Vagina (tissue), 2 donors: ENCODE measurements around the gene FBL. TPM values are rescaled to one million over a fixed set of nuclear protein-coding genes. Genes with fewer than 3 reads are reported as not detected.

ENCODE experiments used
- DNase-seq, 2 donors: peaks; one replicate each; pipeline ENCODE4 v3.0.0-alpha.2; 2017; ENCODE audit errors: extremely low spot score in 2 of 2
- H3K27ac ChIP-seq: fragments of 200-600 bp; sonication (generic); one replicate; pipeline ENCODE4 v1.5.1; 2019
- H3K27me3 ChIP-seq: fragments of 200-600 bp; sonication (generic); one replicate; pipeline ENCODE4 v1.5.1; 2019
- H3K36me3 ChIP-seq, 2 donors: fragments of 200-600 bp; sonication (generic); one replicate each; pipeline ENCODE4 v1.5.1; 2017 to 2019
- H3K4me1 ChIP-seq: fragments of 200-600 bp; sonication (generic); one replicate; pipeline ENCODE4 v1.5.1; 2019
- H3K4me3 ChIP-seq, 2 donors: fragments of 200-600 bp; sonication (generic); 1 replicate in 1 of 2; 2 replicates in 1 of 2; pipeline ENCODE4 v1.5.1; 2016 to 2019
- H3K9me3 ChIP-seq: fragments of 200-600 bp; sonication (generic); one replicate; pipeline ENCODE4 v1.5.1; 2019
- CTCF ChIP-seq, 3 experiments: fragments of 450-650 bp in 2 of 3; fragments of 200-600 bp in 1 of 3; sonication (generic) in 1 of 3; IDR thresholded peaks; one replicate each; pipeline ENCODE4 v1.5.1; 2017 to 2019; ENCODE audit warnings: antibody characterized with exemption in 3 of 3, mild to moderate bottlenecking in 2 of 3, moderate library complexity in 2 of 3
- POLR2A ChIP-seq, 2 donors: fragments of 450-650 bp; IDR thresholded peaks; one replicate each; pipeline ENCODE4 v1.6.1; 2017; ENCODE audit warnings: antibody characterized with exemption in 2 of 2, mild to moderate bottlenecking in 2 of 2, moderate library complexity in 2 of 2
- POLR2AphosphoS5 ChIP-seq, 2 donors: sonication (generic); formaldehyde crosslinking; IDR thresholded peaks; one replicate each; pipeline ENCODE4 v1.9.0; 2017; ENCODE audit warnings: antibody characterized with exemption in 2 of 2, mild to moderate bottlenecking in 2 of 2, low read depth in 1 of 2; ENCODE audit not compliant: insufficient read depth in 1 of 2
- intact Hi-C: fragments of 100-400 bp; cut with DNase I; formaldehyde crosslinking; loops from one replicate; pipeline ENCODE4 v1.15.1; 2023
- total RNA-seq: library from RNA; depleted of rRNA; stranded (reverse); fragments of >200 nt; gene quantifications from one replicate; pipeline ENCODE4 v1.2.3, GENCODE V29; 2016

Gene FBL
- total RNA-seq, 1 donor from 2014 or later = 180 TPM

GRCh38 chr19:39830847-39831246, 15.3 kb downstream of the FBL start:
- Histone ChIP-seq H3K27me3 (no peaks in the 10 kb centered on the region), H3K36me3 (peaks cover 0 to 55% of the 10 kb centered on the region in 2 donors), H3K9me3 (no peaks in the 10 kb centered on the region), H3K4me1 (peaks cover 28% of the 10 kb centered on the region), H3K27ac (no peak overlapping the region), H3K4me3 (no peak overlapping the region)
- intact Hi-C loops = no loop called here
- TF ChIP-seq POLR2A (IDR thresholded peaks at IDR 0.05) = no peak
- TF ChIP-seq CTCF (IDR thresholded peaks at IDR 0.05) = no peak
- no peak for DNase-seq

- Histone ChIP-seq H3K27me3 (no peaks in the 10 kb centered on the region), H3K27ac (no peak overlapping the region), H3K9me3 (no peaks in the 10 kb centered on the region), H3K36me3 (peaks cover 0 to 55% of the 10 kb centered on the region in 2 donors), H3K4me3 (no peak overlapping the region), H3K4me1 (peaks cover 30% of the 10 kb centered on the region)
- no peak for TF ChIP-seq POLR2AphosphoS5 (IDR thresholded peaks at IDR 0.05; ENCODE audit: insufficient read depth in 1 of 2, low read depth in 1 of 2)
- TF ChIP-seq CTCF (IDR thresholded peaks at IDR 0.05) = no peak
- no peak for TF ChIP-seq POLR2A (IDR thresholded peaks at IDR 0.05)
- no peak for DNase-seq
- intact Hi-C loops = no loop called here
Observed at GRCh38 chr19:39830406-39830805, 15.8 kb downstream of the FBL start.

- no peaks in the 10 kb centered on the region for H3K27me3 ChIP-seq
- DNase-seq = no peak
- intact Hi-C loops = no loop called here
- H3K4me1 ChIP-seq = peaks cover 36% of the 10 kb centered on the region
- TF ChIP-seq POLR2AphosphoS5 (IDR thresholded peaks at IDR 0.05; ENCODE audit: insufficient read depth in 1 of 2, low read depth in 1 of 2) = no peak
- no peak for TF ChIP-seq POLR2A (IDR thresholded peaks at IDR 0.05)
- TF ChIP-seq CTCF (IDR thresholded peaks at IDR 0.05) = no peak
- H3K36me3 ChIP-seq = peaks cover 0 to 57% of the 10 kb centered on the region in 2 donors
- no peak overlapping the region for H3K27ac ChIP-seq
- H3K4me3 ChIP-seq = no peak overlapping the region
- no peaks in the 10 kb centered on the region for H3K9me3 ChIP-seq
Observed at GRCh38 chr19:39829702-39830275, 16.4 kb downstream of the FBL start.

GRCh38 chr19:39828654-39829032, 17.5 kb downstream of the FBL start:
- H3K4me1 ChIP-seq = peaks cover 38% of the 10 kb centered on the region
- TF ChIP-seq POLR2A (IDR thresholded peaks at IDR 0.05) (no peak), CTCF (IDR thresholded peaks at IDR 0.05) (no peak), POLR2AphosphoS5 (IDR thresholded peaks at IDR 0.05; ENCODE audit: insufficient read depth in 1 of 2, low read depth in 1 of 2) (no peak)
- H3K27me3 ChIP-seq = no peaks in the 10 kb centered on the region
- intact Hi-C loops = no loop called here
- H3K4me3 ChIP-seq = no peak overlapping the region
- H3K36me3 ChIP-seq = peaks cover 0 to 57% of the 10 kb centered on the region in 2 donors
- DNase-seq = no peak
- no peak overlapping the region for H3K27ac ChIP-seq
- no peaks in the 10 kb centered on the region for H3K9me3 ChIP-seq

GRCh38 chr19:39828015-39828653, 18.0 kb downstream of the FBL start:
- no peak for DNase-seq
- peaks cover 39% of the 10 kb centered on the region for H3K4me1 ChIP-seq
- H3K4me3 ChIP-seq = no peak overlapping the region
- TF ChIP-seq POLR2AphosphoS5 (IDR thresholded peaks at IDR 0.05; ENCODE audit: insufficient read depth in 1 of 2, low read depth in 1 of 2) (no peak), CTCF (IDR thresholded peaks at IDR 0.05) (no peak), POLR2A (IDR thresholded peaks at IDR 0.05) (no peak)
- H3K36me3 ChIP-seq = peaks cover 0 to 57% of the 10 kb centered on the region in 2 donors
- no peaks in the 10 kb centered on the region for H3K9me3 ChIP-seq
- intact Hi-C loops = no loop called here
- no peak overlapping the region for H3K27ac ChIP-seq
- H3K27me3 ChIP-seq = no peaks in the 10 kb centered on the region
